HG03378 (cell line): ENCODE results near the gene RHBDF1.
A peak's percentile ranks its signal among the peaks of the same experiment; 100 is the strongest.
"Not testable (repeated sequence)": the region's sequence is repeated elsewhere in the genome, so short reads cannot be mapped to it uniquely, and the experiment has no call there.

Source experiments
- ATAC-seq: cut with Tn5 transposase; IDR thresholded peaks from one replicate; pipeline ENCODE4 v1.9.1; 2021; ENCODE audit warnings: mild to moderate bottlenecking, moderate library complexity; ENCODE audit not compliant: unreplicated experiment

RHBDF1 gene

GRCh38 chr16:37511-37910 lies 34.9 kb downstream of the RHBDF1 start:
- ATAC-seq: no peak

GRCh38 chr16:36336-36984 lies 36.0 kb downstream of the RHBDF1 start:
- ATAC-seq: no peak

GRCh38 chr16:35678-36305 lies 36.6 kb downstream of the RHBDF1 start:
- no peak for ATAC-seq

- no peak for ATAC-seq
These were observed 37.3 kb downstream of the RHBDF1 start for GRCh38 chr16:35011-35677.

- ATAC-seq: no peak
These were observed 37.8 kb downstream of the RHBDF1 start for GRCh38 chr16:34648-34987.

- ATAC-seq: no peak
These were observed 38.4 kb downstream of the RHBDF1 start for GRCh38 chr16:33877-34647.

- not testable (repeated sequence) for ATAC-seq
These were observed 39.1 kb downstream of the RHBDF1 start for GRCh38 chr16:33154-33876.

GRCh38 chr16:30627-31026 lies 41.8 kb downstream of the RHBDF1 start:
- not testable (repeated sequence) for ATAC-seq

GRCh38 chr16:25926-26348 lies 46.5 kb downstream of the RHBDF1 start:
- peak; percentile 73 for ATAC-seq

GRCh38 chr16:24151-24550 lies 48.3 kb downstream of the RHBDF1 start:
- not testable (repeated sequence) for ATAC-seq

- not testable (repeated sequence) for ATAC-seq
These were observed 51.5 kb downstream of the RHBDF1 start for GRCh38 chr16:20886-21285.

GRCh38 chr16:17062-17765 lies 55.2 kb downstream of the RHBDF1 start:
- not testable (repeated sequence) for ATAC-seq

- not testable (repeated sequence) for ATAC-seq
These were observed 61.7 kb downstream of the RHBDF1 start for GRCh38 chr16:10772-11171.

GRCh38 chr16:9903-10665 lies 62.3 kb downstream of the RHBDF1 start:
- no peak for ATAC-seq
